Measurements from ENCODE around the gene HELB. TPM values are rescaled to one million over a fixed set of nuclear protein-coding genes. Genes with fewer than 3 reads are reported as not detected.

The HELB gene
- total RNA-seq, 1 experiment from 2014 or later = 10.7 TPM

- Histone ChIP-seq H3K4ac (ENCODE audit: low read depth, low read length) (no peak overlapping the region), H2BK5ac (ENCODE audit: insufficient read length, low read length) (no peak overlapping the region), H3K23me2 (ENCODE audit: insufficient read length, low read depth, low read length, poor library complexity, severe bottlenecking) (peaks cover 3% of the 10 kb centered on the region), H3K4me2 (ENCODE audit: insufficient read depth, insufficient read length, low read length) (no peak overlapping the region), H4K8ac (replicated peaks; ENCODE audit: insufficient read length, low read depth, low read length) (no peak overlapping the region), H2BK120ac (ENCODE audit: low read depth, low read length, poor library complexity, severe bottlenecking) (no peak overlapping the region), H2BK15ac (ENCODE audit: low read depth, low read length) (no peak overlapping the region), H2BK20ac (ENCODE audit: low read depth, low read length, poor library complexity, severe bottlenecking) (no peak overlapping the region), H3K79me2 (ENCODE audit: insufficient read depth, low read length) (no peaks in the 10 kb centered on the region), H3K56ac (ENCODE audit: insufficient read length, low read depth, low read length) (no peak overlapping the region), H3K4me1 (ENCODE audit: insufficient read depth, low read length) (no peaks in the 10 kb centered on the region), H4K91ac (ENCODE audit: insufficient read length, low read depth, low read length) (no peak overlapping the region), H3K27ac (ENCODE audit: insufficient read length, low read depth, low read length) (no peak overlapping the region), H3K27me3 (ENCODE audit: insufficient read depth, low read length) (no peaks in the 10 kb centered on the region), H2AK5ac (ENCODE audit: insufficient read length, low read length) (no peak overlapping the region), H3T11ph (ENCODE audit: low read length) (no peak overlapping the region), H3K14ac (ENCODE audit: insufficient read depth, low read length) (no peak overlapping the region), H3K9me3 (ENCODE audit: control insufficient read depth, low read depth, low read length) (no peaks in the 10 kb centered on the region), H2BK12ac (ENCODE audit: insufficient read length, low read depth, low read length) (no peak overlapping the region), H3K9ac (ENCODE audit: extremely low read depth, insufficient read length, low read length) (no peak overlapping the region), H4K5ac (ENCODE audit: insufficient read length, low read depth, low read length) (no peak overlapping the region), H3K23ac (ENCODE audit: insufficient read length, low read depth, low read length) (no peak overlapping the region), H3K79me1 (ENCODE audit: insufficient read depth, low read depth, low read length, poor library complexity, severe bottlenecking) (no peaks in the 10 kb centered on the region), H2AFZ (ENCODE audit: low read length) (no peak overlapping the region), H3K18ac (ENCODE audit: insufficient read length, low read depth, low read length) (no peak overlapping the region), H4K20me1 (ENCODE audit: control insufficient read depth, insufficient read depth, insufficient read length) (no peaks in the 10 kb centered on the region)
- Mint-ChIP-seq H3K4me1 (no peaks in the 10 kb centered on the region), H3K9me3 (no peaks in the 10 kb centered on the region), H3K27me3 (ENCODE audit: low read depth) (no peaks in the 10 kb centered on the region), H3K36me3 (ENCODE audit: insufficient read depth in 1 of 3, low read depth in 3 of 3) (peaks cover 4 to 18% (median 13%) of the 10 kb centered on the region in 3 experiments; a peak in 6 of 7 replicates), H3K4me3 (no peak overlapping the region), H3K27ac (peak overlapping the region in 1 of 3 experiments; percentile 2; a peak in 1 of 7 replicates)
- no CpG with 5 or more reads among the region's 1 CpG for WGBS (ENCODE audit: extremely low coverage, insufficient read length, low lambda C conversion rate)
- DNase-seq = no peak
- TF ChIP-seq CTCF (conservative IDR thresholded peaks at IDR 0.05) = no peak
These were observed 29.5 kb downstream of the HELB start for GRCh38 chr12:66331814-66332213.

Measured in H9 (cell line).